ENCODE data around the gene RASA3. TPM values are rescaled to one million over a fixed set of nuclear protein-coding genes. Genes with fewer than 3 reads are reported as not detected.

RASA3 gene
- total and polyA plus RNA-seq, 2 donors (not counting 3 experiments of a cell fraction or from before 2014, with no cell fraction given), result 26.5 to 53.8 TPM

- no TSS peak for BruUV-seq (replicated peaks)
- dilution Hi-C loops (cut with MboI; ENCODE audit: extremely low pct_ligation_motif_present, low sequenced_read_pairs) (no loop called here), intact Hi-C loops (cut with micrococcal nuclease) (no loop called here)
- ChIA-PET POLR2A (no interaction called here), CTCF (interaction anchor here (1.5 kb wide), 1 partner anchor 8 kb away, joined by 3 read pairs; no protein-coding TSS in a partner anchor)
- peaks cover 81% of the 10 kb centered on the region for H3K79me2 ChIP-seq (ENCODE audit: control insufficient read depth, insufficient read depth, low read length)
- H3K9ac ChIP-seq (replicated peaks; ENCODE audit: extremely low read depth, insufficient read depth, low read length), result no peak overlapping the region
- no peak overlapping the region for H3K4me2 ChIP-seq (ENCODE audit: insufficient read depth, low read length)
- no peak overlapping the region for H3K4me3 ChIP-seq (replicated peaks in 1 of 3; ENCODE audit: insufficient read depth in 1 of 3, low read depth in 1 of 3, low read length in 3 of 3)
- H3K27ac ChIP-seq (ENCODE audit: insufficient read depth, low read depth, low read length), result no peak overlapping the region
- H3K4me1 ChIP-seq (ENCODE audit: control insufficient read depth, extremely low read depth, insufficient read depth, low read length), result peaks cover 13% of the 10 kb centered on the region
- no peak for TF ChIP-seq EZH2 (IDR thresholded peaks at IDR 0.05; ENCODE audit: borderline replicate concordance, low read depth, low read length, severe bottlenecking)
- no peak for TF ChIP-seq POLR2A (IDR thresholded peaks at IDR 0.05; ENCODE audit: low read depth, low read length)
- no peak for TF ChIP-seq JUN (IDR thresholded peaks at IDR 0.05; ENCODE audit: borderline replicate concordance, insufficient read depth, insufficient read length, low read depth)
- H2AFZ ChIP-seq (ENCODE audit: low read depth, low read length), result no peak overlapping the region
- H3K9me3 ChIP-seq (replicated peaks; ENCODE audit: control insufficient read depth, insufficient read depth, low read length), result no peaks in the 10 kb centered on the region
- DNase-seq (ENCODE audit: low read depth, low spot score) (no peak), FAIRE-seq (no peak)
- no peaks in the 10 kb centered on the region for H4K20me1 ChIP-seq (replicated peaks; ENCODE audit: control insufficient read depth, extremely low read depth, insufficient read depth, low read length)
- H3K27me3 ChIP-seq (ENCODE audit: control insufficient read depth in 2 of 2, insufficient read depth in 2 of 2, low read length in 2 of 2), result no peaks in the 10 kb centered on the region
- H3K9me1 ChIP-seq (replicated peaks; ENCODE audit: control insufficient read depth, extremely low read depth, insufficient read depth, low read length), result no peaks in the 10 kb centered on the region
- peaks cover 0 to 3% of the 10 kb centered on the region in 2 experiments for H3K36me3 ChIP-seq (ENCODE audit: control insufficient read depth in 2 of 2, extremely low read depth in 1 of 2, insufficient read depth in 2 of 2, low read length in 2 of 2)
Measured at GRCh38 chr13:114037674-114038073, 94.7 kb downstream of the RASA3 start.

GRCh38 chr13:114035583-114036531, 96.6 kb downstream of the RASA3 start:
- Histone ChIP-seq H3K4me1 (ENCODE audit: control insufficient read depth, extremely low read depth, insufficient read depth, low read length) (peaks cover 25% of the 10 kb centered on the region), H3K9ac (replicated peaks; ENCODE audit: extremely low read depth, insufficient read depth, low read length) (peak overlapping the region; percentile 4), H4K20me1 (replicated peaks; ENCODE audit: control insufficient read depth, extremely low read depth, insufficient read depth, low read length) (no peaks in the 10 kb centered on the region), H2AFZ (ENCODE audit: low read depth, low read length) (no peak overlapping the region), H3K4me3 (replicated peaks in 1 of 3; ENCODE audit: insufficient read depth in 1 of 3, low read depth in 1 of 3, low read length in 3 of 3) (no peak overlapping the region), H3K27me3 (ENCODE audit: control insufficient read depth in 2 of 2, insufficient read depth in 2 of 2, low read length in 2 of 2) (no peaks in the 10 kb centered on the region), H3K9me1 (replicated peaks; ENCODE audit: control insufficient read depth, extremely low read depth, insufficient read depth, low read length) (no peaks in the 10 kb centered on the region), H3K9me3 (replicated peaks; ENCODE audit: control insufficient read depth, insufficient read depth, low read length) (no peaks in the 10 kb centered on the region), H3K36me3 (ENCODE audit: control insufficient read depth in 2 of 2, extremely low read depth in 1 of 2, insufficient read depth in 2 of 2, low read length in 2 of 2) (peaks cover 0 to 7% of the 10 kb centered on the region in 2 experiments), H3K27ac (ENCODE audit: insufficient read depth, low read depth, low read length) (peak overlapping the region; percentile 1), H3K79me2 (ENCODE audit: control insufficient read depth, insufficient read depth, low read length) (peaks cover 80% of the 10 kb centered on the region), H3K4me2 (ENCODE audit: insufficient read depth, low read length) (peak overlapping the region; percentile 29)
- dilution Hi-C loops (cut with MboI; ENCODE audit: extremely low pct_ligation_motif_present, low sequenced_read_pairs), result no loop called here
- intact Hi-C loops (cut with micrococcal nuclease), result loop anchor here (2.0 kb wide), 3 partner anchors 21 to 31 kb away; no protein-coding TSS in a partner anchor
- DNase-seq (ENCODE audit: low read depth, low spot score), result peak; percentile 47
- CTCF ChIA-PET, result interaction anchor here (0.7 to 1.9 kb wide), 3 partner anchors 10 to 93 kb away, joined by 3 to 4 read pairs (median 3); no protein-coding TSS in a partner anchor
- FAIRE-seq, result peak; percentile 88
- TF ChIP-seq POLR2A (IDR thresholded peaks at IDR 0.05; ENCODE audit: low read depth, low read length) (no peak), JUN (IDR thresholded peaks at IDR 0.05; ENCODE audit: borderline replicate concordance, insufficient read depth, insufficient read length, low read depth) (no peak), POLR2AphosphoS5 (IDR thresholded peaks at IDR 0.05; ENCODE audit: insufficient read depth, low read depth, low read length) (no peak), FOS (IDR thresholded peaks at IDR 0.05; ENCODE audit: borderline replicate concordance, insufficient read depth, low read length) (no peak), MYC (IDR thresholded peaks at IDR 0.05; ENCODE audit: low read depth, low read length) (no peak)
- POLR2A ChIA-PET, result no interaction called here
- BruUV-seq (replicated peaks), result no TSS peak

All from endothelial cell of umbilical vein (primary cell).